CD14-positive monocyte (primary cell): ENCODE measurements around the gene SLCO4A1. TPM values are rescaled to one million over a fixed set of nuclear protein-coding genes. Genes with fewer than 3 reads are reported as not detected.

Experiments used
- DNase-seq, 3 donors: peaks; one replicate each; pipeline ENCODE4 v3.0.0-alpha.2; 2011 to 2022
- H2AFZ ChIP-seq: 2 replicates; pipeline ENCODE4 v1.6.0; 2012; ENCODE audit warnings: mild to moderate bottlenecking, low read depth, low read length, inconsistent platforms; ENCODE audit not compliant: insufficient read depth, poor library complexity, severe bottlenecking
- H3K27ac ChIP-seq, 2 donors: 1 replicate in 1 of 2; 2 replicates in 1 of 2; pipeline ENCODE4 v1.5.1; 2012 to 2013; ENCODE audit warnings: low read length in 2 of 2, control low read depth in 1 of 2, inconsistent platforms in 1 of 2, low read depth in 1 of 2, mild to moderate bottlenecking in 1 of 2
- H3K27me3 ChIP-seq, 2 donors: one replicate each; pipeline versions ENCODE4 v1.6.0 to v1.6.1; 2011 to 2013; ENCODE audit warnings: low read length in 2 of 2; ENCODE audit not compliant: control insufficient read depth in 2 of 2, insufficient read depth in 2 of 2
- H3K36me3 ChIP-seq, 2 donors: replicated peaks in 1 of 2; 1 replicate in 1 of 2; 2 replicates in 1 of 2; pipeline versions ENCODE4 v1.5.1 to v1.6.1; 2012 to 2013; ENCODE audit warnings: low read length in 2 of 2, control low read depth in 1 of 2, inconsistent platforms in 1 of 2, mild to moderate bottlenecking in 1 of 2; ENCODE audit not compliant: insufficient read depth in 2 of 2, control insufficient read depth in 1 of 2
- H3K4me1 ChIP-seq, 2 donors: 1 replicate in 1 of 2; 2 replicates in 1 of 2; pipeline versions ENCODE4 v1.5.1 to v1.6.1; 2012 to 2013; ENCODE audit warnings: low read length in 2 of 2, control low read depth in 1 of 2, inconsistent platforms in 1 of 2, mild to moderate bottlenecking in 1 of 2, moderate library complexity in 1 of 2; ENCODE audit not compliant: insufficient read depth in 2 of 2, control insufficient read depth in 1 of 2
- H3K4me2 ChIP-seq: replicated peaks from 2 replicates; pipeline ENCODE3; 2012; ENCODE audit warnings: low read length, moderate library complexity, mild to moderate bottlenecking; ENCODE audit not compliant: poor library complexity, severe bottlenecking; ENCODE audit errors: extremely low read depth
- H3K4me3 ChIP-seq, 3 experiments: fragments of 200-600 bp in 1 of 3; sonication (generic) in 1 of 3; replicated peaks in 1 of 3; 1 replicate in 2 of 3; 2 replicates in 1 of 3; pipeline ENCODE4 v1.5.1; 2011 to 2013; ENCODE audit warnings: low read length in 3 of 3, mild to moderate bottlenecking in 3 of 3, control low read depth in 2 of 3, low read depth in 2 of 3, inconsistent platforms in 1 of 3, moderate library complexity in 1 of 3
- H3K79me2 ChIP-seq: 2 replicates; pipeline ENCODE4 v1.6.0; 2012; ENCODE audit warnings: mild to moderate bottlenecking, control low read depth, inconsistent platforms, low read length, moderate library complexity; ENCODE audit not compliant: insufficient read depth
- H3K9ac ChIP-seq: 2 replicates; pipeline ENCODE4 v1.6.0; 2017; ENCODE audit warnings: low read length, mild to moderate bottlenecking; ENCODE audit not compliant: insufficient read depth, poor library complexity, severe bottlenecking
- H3K9me3 ChIP-seq, 2 donors: replicated peaks in 1 of 2; 1 replicate in 1 of 2; 2 replicates in 1 of 2; pipeline versions ENCODE4 v1.5.1 to v1.6.1; 2012 to 2013; ENCODE audit warnings: low read length in 2 of 2, control low read depth in 1 of 2; ENCODE audit not compliant: control insufficient read depth in 1 of 2, insufficient read depth in 1 of 2
- H4K20me1 ChIP-seq: 2 replicates; pipeline ENCODE4 v1.6.0; 2012; ENCODE audit warnings: mild to moderate bottlenecking, low read length, control low read depth, moderate library complexity; ENCODE audit not compliant: insufficient read depth
- H3K27ac Mint-ChIP-seq, 7 donors: one replicate each; pipeline ENCODE4 v1.8.0; 2020; ENCODE audit warnings: mild to moderate bottlenecking in 7 of 7, mixed read lengths in 7 of 7, moderate library complexity in 6 of 7, inconsistent platforms in 2 of 7
- H3K27me3 Mint-ChIP-seq, 3 donors: one replicate each; pipeline ENCODE4 v1.8.0; 2021 to 2022; ENCODE audit warnings: low read depth in 3 of 3, mild to moderate bottlenecking in 3 of 3, mixed read lengths in 3 of 3, moderate library complexity in 3 of 3, inconsistent platforms in 1 of 3
- H3K36me3 Mint-ChIP-seq, 2 donors: one replicate each; pipeline ENCODE4 v1.8.0; 2020; ENCODE audit warnings: mixed read lengths in 2 of 2, inconsistent platforms in 1 of 2, mild to moderate bottlenecking in 1 of 2
- H3K4me1 Mint-ChIP-seq: one replicate; pipeline ENCODE4 v1.8.0; 2020; ENCODE audit warnings: mild to moderate bottlenecking, mixed read lengths
- H3K4me3 Mint-ChIP-seq, 2 donors: one replicate each; pipeline ENCODE4 v1.8.0; 2020; ENCODE audit warnings: mild to moderate bottlenecking in 2 of 2, mixed read lengths in 2 of 2, moderate library complexity in 1 of 2
- H3K9me3 Mint-ChIP-seq, 7 donors: one replicate each; pipeline ENCODE4 v1.8.0; 2020 to 2022; ENCODE audit warnings: mixed read lengths in 7 of 7, mild to moderate bottlenecking in 6 of 7, moderate library complexity in 6 of 7, inconsistent platforms in 2 of 7
- CTCF ChIP-seq: fragments of 200-600 bp; IDR thresholded peaks from one replicate; pipeline ENCODE4 v1.8.0; 2022; ENCODE audit warnings: antibody characterized with exemption, mild to moderate bottlenecking
- WGBS: methylation state at CpG from one replicate; pipeline ENCODE4 v1.1.5; 2013; ENCODE audit warnings: missing lambda C conversion rate; ENCODE audit not compliant: insufficient coverage; 5-methylcytosine and 5-hydroxymethylcytosine counted together
- intact Hi-C, 2 donors: fragments of 100-400 bp; cut with micrococcal nuclease; formaldehyde crosslinking; loops; one replicate each; pipeline versions ENCODE4 v1.15.0 to v1.15.1; 2023
- polyA plus RNA-seq, 3 donors: library from polyadenylated mRNA; depleted of rRNA in 1 of 3; unstranded in 2 of 3; stranded (reverse) in 1 of 3; fragments of 300-500 nt in 2 of 3; fragments of >200 nt in 1 of 3; fragmentation: Illumina TruSeq in 2 of 3; gene quantifications; 1 replicate in 2 of 3; 2 replicates in 1 of 3; pipeline ENCODE4 v1.2.3, GENCODE V29; 2012 to 2021

Gene SLCO4A1
- polyA plus RNA-seq, 3 donors: 0.05 to 0.42 (median 0.26) TPM

- TF ChIP-seq CTCF: no peak
- Histone ChIP-seq H4K20me1 (no peaks in the 10 kb centered on the region), H3K9me3 (no peaks in the 10 kb centered on the region), H3K9ac (no peak overlapping the region), H3K27ac (no peak overlapping the region), H3K4me2 (no peak overlapping the region), H3K36me3 (no peaks in the 10 kb centered on the region), H3K4me3 (no peak overlapping the region), H2AFZ (no peak overlapping the region), H3K4me1 (peaks cover 44 to 53% of the 10 kb centered on the region in 2 donors), H3K79me2 (no peaks in the 10 kb centered on the region), H3K27me3 (no peaks in the 10 kb centered on the region)
- no peak for DNase-seq
- Mint-ChIP-seq H3K27ac (no peak overlapping the region), H3K9me3 (peaks cover 0 to 2% (median 0%) of the 10 kb centered on the region in 7 donors), H3K27me3 (peaks cover 3 to 8% (median 6%) of the 10 kb centered on the region in 3 donors), H3K4me3 (no peak overlapping the region), H3K4me1 (peaks cover 49% of the 10 kb centered on the region), H3K36me3 (peaks cover 0 to 3% of the 10 kb centered on the region in 2 donors)
- intact Hi-C loops: no loop called here
- 86% methylated on average over 6 of the region's 18 CpGs for WGBS
These were observed 58.1 kb downstream of the SLCO4A1 start for GRCh38 chr20:62700261-62700930.

GRCh38 chr20:62701161-62702012 lies 59.1 kb downstream of the SLCO4A1 start:
- Mint-ChIP-seq H3K36me3 (peaks cover 0 to 3% of the 10 kb centered on the region in 2 donors), H3K27ac (peak overlapping the region in 2 of 7 donors; percentile 57 to 61), H3K4me3 (no peak overlapping the region), H3K9me3 (peaks cover 0 to 2% (median 0%) of the 10 kb centered on the region in 7 donors), H3K27me3 (peaks cover 4 to 8% (median 6%) of the 10 kb centered on the region in 3 donors), H3K4me1 (peaks cover 40% of the 10 kb centered on the region)
- H3K36me3 ChIP-seq: no peaks in the 10 kb centered on the region
- no peaks in the 10 kb centered on the region for H3K9me3 ChIP-seq
- no peak overlapping the region for H3K27ac ChIP-seq
- no peak for TF ChIP-seq CTCF
- intact Hi-C loops: no loop called here
- no peak for DNase-seq
- 90% methylated on average over 24 of the region's 24 CpGs for WGBS
- H3K79me2 ChIP-seq: no peaks in the 10 kb centered on the region
- no peak overlapping the region for H3K4me3 ChIP-seq
- no peak overlapping the region for H2AFZ ChIP-seq
- H4K20me1 ChIP-seq: no peaks in the 10 kb centered on the region
- H3K4me1 ChIP-seq: peaks cover 34 to 44% of the 10 kb centered on the region in 2 donors
- H3K27me3 ChIP-seq: no peaks in the 10 kb centered on the region
- no peak overlapping the region for H3K9ac ChIP-seq
- H3K4me2 ChIP-seq: no peak overlapping the region
